GM12875 (cell line): ENCODE results near the gene B4GALT5.
"Not testable (repeated sequence)": the region's sequence is repeated elsewhere in the genome, so short reads cannot be mapped to it uniquely, and the experiment has no call there.

ENCODE experiments used
- H3K4me3 ChIP-seq: one replicate; pipeline ENCODE4 v1.5.1; 2011; ENCODE audit warnings: low read depth, low read length, control low read depth
- TF ChIP-seq, protein P1 (sequence below): IDR thresholded peaks from 2 replicates; pipeline ENCODE4 v1.5.1; 2011; ENCODE audit warnings: low read depth, mild to moderate bottlenecking, control low read depth, inconsistent platforms, low read length, moderate library complexity, borderline replicate concordance; ENCODE audit not compliant: insufficient read depth

The B4GALT5 gene, protein sequence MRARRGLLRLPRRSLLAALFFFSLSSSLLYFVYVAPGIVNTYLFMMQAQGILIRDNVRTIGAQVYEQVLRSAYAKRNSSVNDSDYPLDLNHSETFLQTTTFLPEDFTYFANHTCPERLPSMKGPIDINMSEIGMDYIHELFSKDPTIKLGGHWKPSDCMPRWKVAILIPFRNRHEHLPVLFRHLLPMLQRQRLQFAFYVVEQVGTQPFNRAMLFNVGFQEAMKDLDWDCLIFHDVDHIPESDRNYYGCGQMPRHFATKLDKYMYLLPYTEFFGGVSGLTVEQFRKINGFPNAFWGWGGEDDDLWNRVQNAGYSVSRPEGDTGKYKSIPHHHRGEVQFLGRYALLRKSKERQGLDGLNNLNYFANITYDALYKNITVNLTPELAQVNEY

DNA sequence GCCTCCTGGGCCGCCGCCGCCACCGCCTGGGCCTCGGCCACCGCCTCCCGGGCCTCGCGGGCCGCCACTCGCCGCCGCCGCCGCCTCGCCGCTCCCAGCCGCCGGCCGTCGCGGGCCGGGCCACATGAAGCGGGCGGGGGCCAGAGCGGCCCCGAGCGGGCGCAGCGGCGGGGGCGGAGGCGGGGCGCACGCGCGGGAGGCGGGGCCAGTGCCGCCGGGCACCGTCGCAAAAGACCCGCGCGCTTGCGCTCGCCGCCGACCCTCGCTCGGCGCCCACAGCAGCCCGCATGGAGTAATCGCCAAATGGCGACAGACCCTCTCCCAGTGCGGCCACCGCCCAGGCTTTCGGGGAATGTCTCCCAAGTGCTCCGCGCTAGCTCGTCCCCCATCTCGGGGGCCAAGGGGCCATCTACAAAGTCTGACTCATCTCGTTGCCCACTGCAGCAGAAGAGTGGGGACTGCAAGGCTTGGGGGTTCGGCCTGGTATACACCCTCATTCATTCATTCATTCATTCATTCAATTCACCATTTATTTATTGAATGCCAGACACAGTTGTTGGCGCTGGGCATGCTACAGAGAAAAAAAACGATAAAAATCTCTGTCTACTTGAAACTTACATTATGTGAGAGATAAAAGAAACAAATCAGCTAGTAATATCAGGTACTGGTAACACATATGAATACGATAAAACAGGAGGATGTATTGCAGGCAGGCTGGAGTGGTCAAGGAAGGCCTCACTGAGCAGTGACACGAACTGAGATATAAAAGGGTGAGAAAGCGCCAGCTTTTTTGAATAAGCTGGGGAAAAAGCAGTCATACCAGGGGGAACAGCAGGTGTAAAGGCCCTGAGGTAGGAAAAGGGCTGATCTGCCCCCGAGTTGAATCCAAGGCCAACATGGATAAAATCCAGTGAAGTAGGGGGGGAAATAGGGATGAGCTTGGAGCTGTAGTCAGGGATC lies at the start of gene B4GALT5:
Gene B4GALT5 (minus strand): TSS at position 126 of the 960 bp plus-strand sequence. CDS start 188 bp downstream, outside the sequence.
- TF ChIP-seq, protein P1, sequence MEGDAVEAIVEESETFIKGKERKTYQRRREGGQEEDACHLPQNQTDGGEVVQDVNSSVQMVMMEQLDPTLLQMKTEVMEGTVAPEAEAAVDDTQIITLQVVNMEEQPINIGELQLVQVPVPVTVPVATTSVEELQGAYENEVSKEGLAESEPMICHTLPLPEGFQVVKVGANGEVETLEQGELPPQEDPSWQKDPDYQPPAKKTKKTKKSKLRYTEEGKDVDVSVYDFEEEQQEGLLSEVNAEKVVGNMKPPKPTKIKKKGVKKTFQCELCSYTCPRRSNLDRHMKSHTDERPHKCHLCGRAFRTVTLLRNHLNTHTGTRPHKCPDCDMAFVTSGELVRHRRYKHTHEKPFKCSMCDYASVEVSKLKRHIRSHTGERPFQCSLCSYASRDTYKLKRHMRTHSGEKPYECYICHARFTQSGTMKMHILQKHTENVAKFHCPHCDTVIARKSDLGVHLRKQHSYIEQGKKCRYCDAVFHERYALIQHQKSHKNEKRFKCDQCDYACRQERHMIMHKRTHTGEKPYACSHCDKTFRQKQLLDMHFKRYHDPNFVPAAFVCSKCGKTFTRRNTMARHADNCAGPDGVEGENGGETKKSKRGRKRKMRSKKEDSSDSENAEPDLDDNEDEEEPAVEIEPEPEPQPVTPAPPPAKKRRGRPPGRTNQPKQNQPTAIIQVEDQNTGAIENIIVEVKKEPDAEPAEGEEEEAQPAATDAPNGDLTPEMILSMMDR: no peak
- peak within 1 kb of the TSS; percentile 79 for H3K4me3 ChIP-seq

DNA sequence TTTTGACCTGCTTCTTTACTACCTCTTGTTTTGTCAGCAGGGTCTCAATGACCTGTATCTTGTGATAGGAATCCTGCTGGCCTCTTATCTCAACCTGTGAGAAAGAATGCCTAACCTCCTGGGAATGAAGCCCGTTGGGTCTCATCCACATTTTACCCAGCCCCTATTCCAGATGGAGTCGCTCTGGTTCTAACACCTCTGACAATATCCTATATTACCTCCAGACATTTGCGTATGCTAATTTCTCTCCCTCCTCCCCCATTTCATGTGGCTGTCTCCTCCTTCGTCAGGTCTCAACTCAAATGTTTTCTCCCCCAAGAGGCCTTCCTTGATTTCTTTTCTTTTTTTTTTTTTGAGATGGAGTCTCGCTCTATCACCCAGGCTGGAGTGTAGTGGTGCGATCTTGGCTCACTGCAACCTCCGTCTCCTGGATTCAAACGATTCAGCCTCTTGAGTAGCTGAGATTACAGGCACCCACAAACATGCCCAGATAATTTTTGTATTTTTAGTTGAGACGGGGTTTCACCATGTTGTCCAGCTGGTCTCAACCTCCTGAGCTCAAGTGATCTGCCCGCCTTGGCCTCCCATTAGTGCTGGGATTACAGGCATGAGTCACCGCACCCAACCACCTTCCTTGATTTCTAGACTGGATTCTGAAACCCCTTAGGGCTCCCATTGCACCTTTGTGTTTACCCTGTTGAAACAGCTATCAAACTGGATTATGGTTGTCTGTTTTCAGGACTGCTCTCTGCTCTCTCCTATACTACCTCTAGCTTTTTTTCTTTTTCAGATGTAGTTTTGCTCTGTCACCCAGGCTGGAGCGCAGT lies 49.5 kb upstream of the B4GALT5 start:
- TF ChIP-seq, protein P1: no peak

DNA sequence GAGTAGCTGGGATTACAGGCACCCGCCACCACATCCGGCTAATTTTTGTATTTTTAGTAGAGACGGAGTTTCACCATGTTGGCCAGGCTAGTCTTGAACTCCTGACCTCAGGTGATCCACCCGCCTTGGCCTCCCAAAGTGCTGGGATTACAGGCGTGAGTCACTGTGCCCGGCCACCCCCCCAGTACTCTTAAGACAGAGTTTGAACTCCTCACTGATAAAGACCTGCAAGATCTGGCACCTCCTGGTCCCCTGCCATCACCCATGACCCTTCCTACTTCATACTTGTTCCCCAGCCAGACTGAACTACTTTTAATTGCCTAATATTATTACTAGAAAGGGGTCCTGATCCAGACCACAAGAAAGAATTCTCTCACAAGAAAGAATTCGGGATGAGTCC lies 48.2 kb upstream of the B4GALT5 start:
- not testable (repeated sequence) for H3K4me3 ChIP-seq

More for the DNA sequence above, 49.5 kb upstream of the B4GALT5 start:
- H3K4me3 ChIP-seq: no peak overlapping the region

DNA sequence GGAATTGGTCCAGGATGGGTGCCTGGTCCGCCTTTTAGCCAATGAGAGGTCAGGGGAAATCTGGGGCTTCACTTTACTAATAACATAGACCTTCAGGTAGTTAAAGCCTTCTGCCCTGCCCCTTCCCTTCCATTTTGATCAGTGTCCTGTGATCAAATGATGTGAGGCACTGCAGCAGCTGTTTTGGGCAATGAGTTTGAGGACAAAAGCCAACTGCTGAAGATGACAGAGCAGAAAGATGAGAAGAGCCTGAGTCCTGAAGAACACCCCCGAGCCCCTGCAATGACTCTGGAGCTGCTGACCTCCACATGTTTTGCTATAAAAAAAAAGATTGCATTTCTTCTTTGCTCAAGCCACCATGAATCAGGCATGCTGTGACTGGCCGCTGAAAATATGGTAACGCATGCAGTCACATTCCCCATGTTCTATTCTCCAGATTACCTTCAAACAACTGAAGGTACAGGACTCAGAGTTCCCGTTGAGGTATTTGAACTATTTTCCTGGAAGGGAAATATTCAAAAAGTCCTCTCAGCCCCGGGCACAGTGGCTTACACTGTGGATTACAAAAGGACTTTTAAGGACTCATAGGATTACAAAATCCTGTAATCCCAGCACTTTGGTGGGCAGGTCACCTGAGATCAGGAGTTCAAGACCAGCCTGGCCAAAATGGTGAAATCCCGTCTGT lies 45.7 kb upstream of the B4GALT5 start:
- H3K4me3 ChIP-seq: no peak overlapping the region
- TF ChIP-seq, protein P1: no peak

DNA sequence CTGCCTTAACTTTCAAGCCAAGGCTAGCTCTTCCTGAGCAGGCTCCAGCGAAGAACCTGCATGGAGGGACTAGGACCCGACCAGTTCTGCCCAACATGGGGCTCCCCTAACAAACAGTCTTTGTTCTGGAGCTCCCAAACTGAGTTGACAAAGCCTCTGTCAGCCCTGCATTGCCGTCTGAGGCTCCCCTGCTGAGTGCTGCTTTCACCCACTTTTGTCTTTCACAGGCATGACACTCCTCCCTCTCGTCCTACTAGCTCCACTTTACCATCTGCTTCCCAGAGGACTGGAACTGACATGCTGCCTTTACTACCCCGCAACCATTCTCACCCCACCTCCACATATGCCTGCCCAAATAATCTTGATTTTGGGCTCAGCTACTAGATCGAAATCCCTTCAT lies 45.1 kb upstream of the B4GALT5 start:
- TF ChIP-seq, protein P1: no peak
- no peak overlapping the region for H3K4me3 ChIP-seq

DNA sequence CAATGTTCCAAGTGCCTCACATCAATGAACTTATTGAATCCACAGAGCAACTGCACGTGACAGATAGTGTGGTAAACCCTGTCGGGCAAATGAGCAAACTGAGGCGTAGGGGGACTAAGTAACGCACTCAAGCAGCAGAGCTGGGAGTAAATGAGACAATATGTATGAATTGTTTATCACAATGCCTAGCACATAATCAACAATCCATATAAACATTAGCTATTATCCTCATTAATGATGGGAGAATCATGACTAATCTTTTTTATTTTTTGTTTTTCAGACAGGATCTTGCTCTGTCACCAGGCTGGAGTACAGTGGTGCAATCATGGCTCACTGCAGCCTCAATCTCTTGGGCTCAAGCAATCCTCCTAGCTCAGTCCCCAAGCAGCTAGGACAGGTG lies 43.9 kb upstream of the B4GALT5 start:
- TF ChIP-seq, protein P1: no peak
- no peak overlapping the region for H3K4me3 ChIP-seq
